Keratinocyte (primary cell): Measurements from ENCODE around the gene BRPF1. TPM values are rescaled to one million over a fixed set of nuclear protein-coding genes. Genes with fewer than 3 reads are reported as not detected.

ENCODE experiments used
- DNase-seq: peaks from one replicate; pipeline ENCODE4 v3.0.0-alpha.2; 2011; ENCODE audit warnings: low read depth, missing footprints, low spot score
- FAIRE-seq: peaks from 2 replicates; lab custom pipeline; 2011; peaks lifted over from hg19 to GRCh38; lab: Jason Lieb, UNC
- H2AFZ ChIP-seq: 2 replicates; pipeline ENCODE4 v1.6.0; 2012; ENCODE audit warnings: low read length, control low read depth, inconsistent platforms; ENCODE audit not compliant: control insufficient read depth
- H3K27ac ChIP-seq: 2 replicates; pipeline ENCODE4 v1.5.1; 2011; ENCODE audit warnings: low read length; ENCODE audit not compliant: control insufficient read depth, insufficient read depth
- H3K27me3 ChIP-seq: 3 replicates; pipeline ENCODE4 v1.6.0; 2011; ENCODE audit warnings: low read length; ENCODE audit not compliant: control insufficient read depth, insufficient read depth; ENCODE audit errors: extremely low read depth
- H3K36me3 ChIP-seq, 2 experiments: 2 replicates in 1 of 2; 3 replicates in 1 of 2; pipeline ENCODE4 v1.5.1; 2011; ENCODE audit warnings: low read length in 2 of 2, mild to moderate bottlenecking in 1 of 2; ENCODE audit not compliant: control insufficient read depth in 2 of 2, insufficient read depth in 2 of 2; ENCODE audit errors: extremely low read depth in 1 of 2
- H3K4me1 ChIP-seq: 3 replicates; pipeline ENCODE4 v1.5.1; 2011; ENCODE audit warnings: low read length; ENCODE audit not compliant: control insufficient read depth, insufficient read depth; ENCODE audit errors: extremely low read depth
- H3K4me2 ChIP-seq: 3 replicates; pipeline ENCODE4 v1.6.0; 2011; ENCODE audit warnings: low read depth, low read length; ENCODE audit not compliant: control insufficient read depth, insufficient read depth; ENCODE audit errors: extremely low read depth
- H3K4me3 ChIP-seq, 3 experiments: fragments of 200-600 bp in 1 of 3; sonication (generic) in 1 of 3; 2 replicates in 2 of 3; 3 replicates in 1 of 3; pipeline ENCODE4 v1.5.1; 2011 to 2016; ENCODE audit warnings: low read length in 3 of 3, mild to moderate bottlenecking in 3 of 3, control low read depth in 2 of 3, inconsistent platforms in 1 of 3, low read depth in 1 of 3, mixed read lengths in 1 of 3, mixed run types in 1 of 3, moderate library complexity in 1 of 3; ENCODE audit not compliant: control insufficient read depth in 2 of 3, insufficient read depth in 2 of 3; ENCODE audit errors: extremely low read depth in 1 of 3
- H3K79me2 ChIP-seq: 2 replicates; pipeline ENCODE4 v1.6.0; 2012; ENCODE audit warnings: low read length; ENCODE audit not compliant: control insufficient read depth, insufficient read depth
- H3K9ac ChIP-seq: 3 replicates; pipeline ENCODE4 v1.6.0; 2011; ENCODE audit warnings: low read length; ENCODE audit not compliant: control insufficient read depth, insufficient read depth; ENCODE audit errors: extremely low read depth
- H3K9me1 ChIP-seq: 3 replicates; pipeline ENCODE4 v1.6.0; 2011; ENCODE audit warnings: low read length; ENCODE audit not compliant: control insufficient read depth, insufficient read depth; ENCODE audit errors: extremely low read depth
- H3K9me3 ChIP-seq: 2 replicates; pipeline ENCODE4 v1.5.1; 2012; ENCODE audit warnings: low read depth, low read length; ENCODE audit not compliant: control insufficient read depth
- H4K20me1 ChIP-seq: 3 replicates; pipeline ENCODE4 v1.6.0; 2011; ENCODE audit warnings: low read length; ENCODE audit not compliant: control insufficient read depth, insufficient read depth; ENCODE audit errors: extremely low read depth
- EZH2 ChIP-seq: IDR thresholded peaks from one replicate; pipeline ENCODE4 v1.6.1; 2012; ENCODE audit warnings: inconsistent platforms, mild to moderate bottlenecking, low read length, moderate library complexity
- dilution Hi-C: fragments of 300-500 bp; cut with MboI; formaldehyde crosslinking; loops from one replicate; pipeline ENCODE4 v1.7.0; 2020; ENCODE audit warnings: low sequenced_read_pairs; ENCODE audit not compliant: extremely low pct_ligation_motif_present
- polyA plus RNA-seq, 5 experiments: library from polyadenylated mRNA; depleted of rRNA in 3 of 5; stranded (reverse) in 3 of 5; stranded (forward) in 1 of 5; unstranded in 1 of 5; fragments of >200 nt; gene quantifications; 1 replicate in 1 of 5; 2 replicates in 3 of 5; 3 replicates in 1 of 5; pipeline versions ENCODE4 v1.2.1 to v1.2.3, GENCODE V29; 2011 to 2012; ENCODE audit warnings: missing spikeins in 2 of 5, low read depth in 1 of 5, low replicate concordance in 1 of 5
- TF ChIP-seq, protein P1 (sequence below), 3 experiments: IDR thresholded peaks in 1 of 3; conservative IDR thresholded peaks in 1 of 3; optimal IDR thresholded peaks in 1 of 3; 2 replicates in 2 of 3; 3 replicates in 1 of 3; pipeline versions ENCODE3 to v1.5.1; 2011; ENCODE audit warnings: low read length in 3 of 3, mild to moderate bottlenecking in 3 of 3, moderate library complexity in 2 of 3, control low read depth in 1 of 3, inconsistent platforms in 1 of 3; ENCODE audit not compliant: insufficient read depth in 2 of 3; ENCODE audit errors: extremely low read depth in 1 of 3

Gene BRPF1
- polyA plus RNA-seq, 1 donor (not counting 4 experiments of a cell fraction or from before 2014, with no cell fraction given), result 8.0 TPM

DNA sequence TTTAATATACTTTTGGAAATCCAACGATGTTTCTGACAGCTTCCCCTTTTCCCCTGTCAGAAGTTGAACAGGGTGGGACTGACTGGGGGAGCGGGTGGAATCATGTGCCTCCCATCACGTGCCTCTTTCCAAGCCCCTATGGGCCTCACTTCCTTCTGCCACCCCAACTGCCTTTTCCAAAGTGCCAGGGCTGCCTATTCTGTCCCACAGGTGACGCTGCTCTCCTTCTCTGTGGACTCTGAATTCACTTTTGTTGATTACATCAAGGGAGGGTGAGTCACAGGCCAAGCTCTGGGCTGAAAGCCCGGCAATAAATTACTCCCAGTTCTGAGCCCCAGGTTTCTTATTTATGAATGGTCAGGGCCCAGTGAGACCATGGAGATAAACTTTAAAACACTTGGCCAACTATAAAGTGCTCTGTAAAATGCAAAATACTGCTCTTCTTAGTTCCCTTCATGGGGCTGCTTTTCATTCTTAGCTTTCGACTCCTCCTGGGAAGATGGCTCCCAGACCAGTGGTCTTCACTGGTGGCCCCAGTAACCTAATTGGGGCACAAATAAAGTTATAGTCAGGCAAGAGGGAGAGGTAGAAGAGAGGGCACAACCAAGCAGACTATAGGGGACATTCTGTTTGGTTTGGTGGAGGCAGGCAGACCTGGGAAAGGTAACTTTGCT, 15.6 kb upstream of the BRPF1 start:
- H3K4me3 ChIP-seq, result no peak overlapping the region
- no peaks in the 10 kb centered on the region for H3K9me3 ChIP-seq
- no peak overlapping the region for H3K4me2 ChIP-seq
- H3K79me2 ChIP-seq, result no peaks in the 10 kb centered on the region
- no peak for FAIRE-seq
- no peaks in the 10 kb centered on the region for H3K36me3 ChIP-seq
- H4K20me1 ChIP-seq, result no peaks in the 10 kb centered on the region
- TF ChIP-seq, protein P1, sequence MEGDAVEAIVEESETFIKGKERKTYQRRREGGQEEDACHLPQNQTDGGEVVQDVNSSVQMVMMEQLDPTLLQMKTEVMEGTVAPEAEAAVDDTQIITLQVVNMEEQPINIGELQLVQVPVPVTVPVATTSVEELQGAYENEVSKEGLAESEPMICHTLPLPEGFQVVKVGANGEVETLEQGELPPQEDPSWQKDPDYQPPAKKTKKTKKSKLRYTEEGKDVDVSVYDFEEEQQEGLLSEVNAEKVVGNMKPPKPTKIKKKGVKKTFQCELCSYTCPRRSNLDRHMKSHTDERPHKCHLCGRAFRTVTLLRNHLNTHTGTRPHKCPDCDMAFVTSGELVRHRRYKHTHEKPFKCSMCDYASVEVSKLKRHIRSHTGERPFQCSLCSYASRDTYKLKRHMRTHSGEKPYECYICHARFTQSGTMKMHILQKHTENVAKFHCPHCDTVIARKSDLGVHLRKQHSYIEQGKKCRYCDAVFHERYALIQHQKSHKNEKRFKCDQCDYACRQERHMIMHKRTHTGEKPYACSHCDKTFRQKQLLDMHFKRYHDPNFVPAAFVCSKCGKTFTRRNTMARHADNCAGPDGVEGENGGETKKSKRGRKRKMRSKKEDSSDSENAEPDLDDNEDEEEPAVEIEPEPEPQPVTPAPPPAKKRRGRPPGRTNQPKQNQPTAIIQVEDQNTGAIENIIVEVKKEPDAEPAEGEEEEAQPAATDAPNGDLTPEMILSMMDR (optimal IDR thresholded peaks at IDR 0.05 in 1 of 3, IDR thresholded peaks at IDR 0.05 in 1 of 3, conservative IDR thresholded peaks at IDR 0.05 in 1 of 3; ENCODE audit: extremely low read depth in 1 of 3, insufficient read depth in 2 of 3, low read length in 3 of 3), result peak; percentile 95 to 99 (median 95)
- TF ChIP-seq EZH2, result no peak
- H3K4me1 ChIP-seq, result peaks cover 3% of the 10 kb centered on the region
- H3K27ac ChIP-seq, result no peak overlapping the region
- no peaks in the 10 kb centered on the region for H3K27me3 ChIP-seq
- DNase-seq, result no peak
- no peak overlapping the region for H2AFZ ChIP-seq
- dilution Hi-C loops, result no loop called here
- no peak overlapping the region for H3K9ac ChIP-seq
- H3K9me1 ChIP-seq, result no peaks in the 10 kb centered on the region

DNA sequence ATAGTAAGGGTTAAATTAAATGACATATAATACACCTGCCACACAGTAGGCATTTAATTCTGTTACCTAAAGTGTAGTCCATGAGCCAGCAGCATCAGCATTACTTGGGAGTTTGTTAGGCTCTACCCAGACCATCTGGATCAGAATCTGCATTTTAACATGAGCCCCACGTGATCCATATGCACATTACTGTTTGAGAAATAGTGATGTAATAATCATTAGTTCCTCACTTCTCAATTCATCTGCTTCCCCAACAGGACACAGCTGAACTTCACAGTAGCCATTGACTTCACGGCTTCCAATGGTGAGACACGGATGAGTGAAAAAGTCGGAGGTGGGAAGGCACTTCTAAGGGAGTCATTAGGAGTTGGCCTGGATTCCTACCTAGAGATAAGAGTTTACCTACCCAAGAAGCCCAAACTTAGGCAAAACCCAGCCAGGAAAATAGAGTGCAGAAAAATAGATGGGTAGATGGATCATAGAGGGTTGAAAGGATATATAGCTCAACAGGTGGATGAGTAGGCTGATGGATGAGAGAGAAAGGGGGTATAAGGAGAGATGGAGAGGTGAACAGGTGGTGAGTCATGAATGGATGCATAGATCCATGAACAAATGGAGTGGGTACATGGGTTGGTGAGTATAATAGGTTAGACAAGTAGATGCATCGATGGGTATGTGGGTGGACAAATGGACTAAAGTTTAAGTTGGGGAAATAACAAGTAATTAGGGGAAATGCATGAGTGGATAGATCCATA, 14.6 kb upstream of the BRPF1 start:
- H3K4me3 ChIP-seq, result no peak overlapping the region
- no peaks in the 10 kb centered on the region for H3K79me2 ChIP-seq
- H3K27ac ChIP-seq, result no peak overlapping the region
- H3K4me2 ChIP-seq, result no peak overlapping the region
- no peak for TF ChIP-seq EZH2
- TF ChIP-seq, protein P1 (optimal IDR thresholded peaks at IDR 0.05 in 1 of 3, IDR thresholded peaks at IDR 0.05 in 1 of 3, conservative IDR thresholded peaks at IDR 0.05 in 1 of 3; ENCODE audit: extremely low read depth in 1 of 3, insufficient read depth in 2 of 3, low read length in 3 of 3), result no peak
- H3K36me3 ChIP-seq, result no peaks in the 10 kb centered on the region
- no peaks in the 10 kb centered on the region for H3K9me1 ChIP-seq
- no peaks in the 10 kb centered on the region for H4K20me1 ChIP-seq
- FAIRE-seq (no peak), DNase-seq (no peak)
- no peak overlapping the region for H2AFZ ChIP-seq
- H3K9ac ChIP-seq, result no peak overlapping the region
- no peaks in the 10 kb centered on the region for H3K27me3 ChIP-seq
- H3K9me3 ChIP-seq, result no peaks in the 10 kb centered on the region
- peaks cover 3% of the 10 kb centered on the region for H3K4me1 ChIP-seq
- dilution Hi-C loops, result no loop called here
